Epithelial cell of esophagus (primary cell): Measurements from ENCODE around the gene SNRPA1.

ENCODE experiments used
- DNase-seq: peaks from one replicate; pipeline ENCODE4 v3.0.0; 2010; ENCODE audit warnings: low read depth
- H3K4me3 ChIP-seq: 2 replicates; pipeline ENCODE4 v1.5.1; 2011; ENCODE audit warnings: mild to moderate bottlenecking, low read length, control low read depth
- CTCF ChIP-seq: IDR thresholded peaks from 2 replicates; pipeline ENCODE4 v1.5.1; 2011; ENCODE audit warnings: low read depth, mild to moderate bottlenecking, low read length, control low read depth, inconsistent platforms; ENCODE audit not compliant: insufficient read depth; ENCODE audit errors: missing control alignments

The SNRPA1 gene

DNA sequence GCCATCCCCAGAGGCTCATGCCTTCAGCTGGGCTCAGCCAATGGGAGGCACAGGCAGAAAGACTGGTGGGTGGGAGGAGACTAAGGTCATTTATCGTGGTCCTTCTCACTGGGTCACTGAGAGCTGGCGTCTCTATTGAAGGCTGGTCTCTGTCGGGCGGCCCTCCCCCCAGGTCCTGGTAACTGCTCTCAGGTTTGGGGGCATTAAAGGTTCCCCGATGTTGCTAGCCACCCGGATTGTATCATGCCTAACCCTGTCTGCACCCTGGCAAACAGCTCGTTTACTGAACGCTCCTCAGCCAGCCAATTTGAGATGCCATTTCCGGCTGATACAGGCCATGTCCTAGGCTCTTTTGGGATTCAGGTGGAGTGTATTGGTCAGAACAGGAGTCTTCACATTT, 28.3 kb downstream of the SNRPA1 start:
- DNase-seq = no peak
- no peak for TF ChIP-seq CTCF
- no peak overlapping the region for H3K4me3 ChIP-seq

- no peak overlapping the region for H3K4me3 ChIP-seq
- DNase-seq = no peak
- TF ChIP-seq CTCF = no peak
These were observed 29.0 kb downstream of the SNRPA1 start for GRCh38 chr15:101266034-101266433.

- DNase-seq = no peak
- no peak overlapping the region for H3K4me3 ChIP-seq
- TF ChIP-seq CTCF = no peak
These were observed 30.0 kb downstream of the SNRPA1 start for GRCh38 chr15:101264911-101265641.

DNA sequence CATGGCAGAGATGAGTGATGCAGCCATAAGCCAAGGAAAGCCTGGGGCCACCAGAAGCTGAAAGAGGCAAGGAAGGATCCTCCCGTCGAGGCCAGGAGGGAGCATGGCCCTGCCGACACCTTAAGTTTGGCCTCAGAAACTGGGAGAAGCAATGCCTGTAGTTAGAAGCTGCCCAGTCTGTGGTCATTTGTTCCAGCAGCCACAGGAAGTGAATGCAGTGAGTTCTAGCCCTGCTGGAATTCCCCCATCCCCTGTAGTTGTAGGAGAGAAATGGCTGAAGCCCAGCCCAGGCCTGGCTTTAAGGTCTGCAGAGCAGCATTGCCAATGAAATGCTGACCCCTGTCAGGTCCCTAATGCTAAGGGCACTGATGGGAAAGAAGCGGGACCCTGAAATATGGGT, 31.0 kb downstream of the SNRPA1 start:
- no peak for TF ChIP-seq CTCF
- DNase-seq = no peak

DNA sequence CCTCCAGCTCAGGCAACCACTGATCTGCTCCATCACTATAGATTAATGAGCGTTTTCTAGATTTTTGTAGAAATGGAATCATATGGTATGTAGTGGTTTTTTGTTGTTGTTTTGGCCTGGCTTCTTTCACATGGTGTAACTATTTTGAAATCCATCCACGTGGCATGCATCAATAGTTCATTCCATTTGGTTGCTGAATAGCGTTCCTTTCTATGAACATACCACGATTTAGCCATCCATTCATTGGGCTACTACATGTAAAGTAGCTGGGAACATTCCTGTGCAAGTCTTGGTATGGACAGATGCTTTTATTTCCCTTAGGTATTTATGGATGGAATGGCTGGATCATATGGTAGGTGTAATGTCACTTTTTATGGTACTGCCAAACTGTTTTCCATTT, 32.5 kb downstream of the SNRPA1 start:
- no peak for TF ChIP-seq CTCF
- DNase-seq = no peak
- H3K4me3 ChIP-seq = no peak overlapping the region

More for the DNA sequence above, 31.0 kb downstream of the SNRPA1 start:
- H3K4me3 ChIP-seq = no peak overlapping the region

GRCh38 chr15:101258238-101259144, 36.6 kb downstream of the SNRPA1 start:
- peak; percentile 84 for TF ChIP-seq CTCF
- no peak overlapping the region for H3K4me3 ChIP-seq
- DNase-seq = peak; percentile 75

DNA sequence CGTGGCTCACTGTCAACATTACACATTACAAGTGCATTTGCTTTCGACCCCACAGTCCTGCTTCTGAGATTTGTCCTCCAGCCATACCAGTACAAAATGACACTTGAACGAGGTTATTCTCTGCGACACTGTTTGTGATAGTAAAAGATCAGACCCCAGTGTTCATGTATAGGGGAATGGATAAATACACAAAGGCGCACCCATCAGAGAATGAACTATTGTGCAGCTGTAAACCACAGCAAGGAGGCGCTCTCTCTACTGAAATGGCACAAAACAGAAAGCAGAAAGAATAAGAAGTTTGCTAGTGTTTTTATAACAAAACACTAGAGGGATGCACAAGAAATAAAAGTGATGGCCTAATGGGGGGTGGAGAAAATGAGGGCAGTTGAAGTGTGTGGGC, 38.3 kb downstream of the SNRPA1 start:
- TF ChIP-seq CTCF = peak; percentile 25
- DNase-seq = no peak

More for the DNA sequence above, 38.3 kb downstream of the SNRPA1 start:
- no peak overlapping the region for H3K4me3 ChIP-seq
